Tibial nerve (tissue), 4 donors: ENCODE results near the gene RBM33. TPM values are rescaled to one million over a fixed set of nuclear protein-coding genes. Genes with fewer than 3 reads are reported as not detected.

Experiments
- DNase-seq, 2 donors: peaks; one replicate each; pipeline ENCODE4 v3.0.0-alpha.2; 2019; ENCODE audit warnings: low spot score in 2 of 2
- H3K27ac ChIP-seq, 4 donors: fragments of 200-600 bp; sonication (generic) in 3 of 4; one replicate each; pipeline ENCODE4 v1.5.1; 2017 to 2019; ENCODE audit warnings: mild to moderate bottlenecking in 1 of 4
- H3K27me3 ChIP-seq, 2 donors: fragments of 200-600 bp; sonication (generic) in 1 of 2; one replicate each; pipeline versions ENCODE4 v1.5.1 to v1.6.0; 2017 to 2019
- H3K36me3 ChIP-seq, 3 donors: fragments of 200-600 bp; sonication (generic); one replicate each; pipeline ENCODE4 v1.5.1; 2018 to 2019
- H3K4me1 ChIP-seq, 4 donors: fragments of 200-600 bp; sonication (generic) in 3 of 4; one replicate each; pipeline ENCODE4 v1.5.1; 2017 to 2019
- H3K4me3 ChIP-seq, 4 donors: fragments of 200-600 bp; sonication (generic) in 3 of 4; one replicate each; pipeline ENCODE4 v1.5.1; 2017 to 2019; ENCODE audit warnings: mild to moderate bottlenecking in 1 of 4, moderate library complexity in 1 of 4
- H3K9me3 ChIP-seq, 4 donors: fragments of 200-600 bp; sonication (generic) in 3 of 4; one replicate each; pipeline ENCODE4 v1.5.1; 2017 to 2019
- CTCF ChIP-seq, 5 experiments: fragments of 200-600 bp in 3 of 5; fragments of 450-650 bp in 2 of 5; sonication (generic) in 3 of 5; IDR thresholded peaks; one replicate each; pipeline ENCODE4 v1.5.1; 2016 to 2019; ENCODE audit warnings: antibody characterized with exemption in 5 of 5, mild to moderate bottlenecking in 3 of 5, moderate library complexity in 2 of 5
- EP300 ChIP-seq, 2 donors: sonication (generic); formaldehyde crosslinking; IDR thresholded peaks; one replicate each; pipeline ENCODE4 v1.6.1; 2017; ENCODE audit warnings: antibody characterized with exemption in 2 of 2, mild to moderate bottlenecking in 1 of 2
- POLR2A ChIP-seq, 2 donors: fragments of 450-650 bp; IDR thresholded peaks; one replicate each; pipeline ENCODE4 v1.6.1; 2017; ENCODE audit warnings: antibody characterized with exemption in 2 of 2, mild to moderate bottlenecking in 2 of 2, moderate library complexity in 2 of 2
- WGBS, 2 donors: methylation state at CpG; one replicate each; pipeline ENCODE4 v1.1.5; 2018; 5-methylcytosine and 5-hydroxymethylcytosine counted together
- total RNA-seq, 4 donors: library from RNA; depleted of rRNA; stranded (reverse); fragments of >200 nt; gene quantifications; one replicate each; pipeline ENCODE4 v1.1.0, GENCODE V29; 2016

The RBM33 gene
- total RNA-seq, 4 donors from 2014 or later, result 85.0 to 92.4 (median 88.3) TPM

GRCh38 chr7:155722118-155722517, 77.7 kb downstream of the RBM33 start:
- peaks cover 0 to 23% (median 0%) of the 10 kb centered on the region in 3 donors for H3K36me3 ChIP-seq
- WGBS, 2 donors, result 71 to 77% methylated on average over 2 of the region's 2 CpGs
- H3K4me1 ChIP-seq, result peaks cover 0 to 30% (median 4%) of the 10 kb centered on the region in 4 donors
- peak overlapping the region in 1 of 4 donors; percentile 47 for H3K27ac ChIP-seq
- TF ChIP-seq EP300 (IDR thresholded peaks at IDR 0.05), result no peak
- no peak for TF ChIP-seq CTCF (IDR thresholded peaks at IDR 0.05)
- no peak for TF ChIP-seq POLR2A (IDR thresholded peaks at IDR 0.05)
- H3K4me3 ChIP-seq, result no peak overlapping the region
- H3K9me3 ChIP-seq, result no peaks in the 10 kb centered on the region
- no peaks in the 10 kb centered on the region for H3K27me3 ChIP-seq
- no peak for DNase-seq

DNA sequence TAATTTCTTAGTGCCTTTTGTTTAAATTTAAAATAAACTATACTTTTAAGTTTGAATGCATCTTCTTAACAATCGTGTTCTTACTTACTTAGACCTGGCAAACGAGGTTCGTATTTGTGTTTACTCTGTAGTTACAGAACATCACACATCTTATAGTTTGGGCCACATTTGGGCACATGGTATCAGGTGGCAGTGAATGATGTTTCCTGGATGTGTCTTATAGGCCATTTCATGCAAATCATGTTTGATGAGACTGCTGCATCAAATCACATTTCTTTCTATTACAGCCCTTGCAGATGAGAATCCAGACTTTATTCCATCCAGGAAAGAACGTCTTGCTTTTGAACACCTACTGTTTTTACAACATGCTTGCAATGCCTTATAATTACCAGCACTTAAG, 78.5 kb downstream of the RBM33 start:
- 80 to 81% methylated on average over 4 of the region's 4 CpGs for WGBS, 2 donors
- TF ChIP-seq CTCF (IDR thresholded peaks at IDR 0.05) (no peak), EP300 (IDR thresholded peaks at IDR 0.05) (no peak), POLR2A (IDR thresholded peaks at IDR 0.05) (no peak)
- peaks cover 0 to 25% (median 4%) of the 10 kb centered on the region in 4 donors for H3K4me1 ChIP-seq

DNA sequence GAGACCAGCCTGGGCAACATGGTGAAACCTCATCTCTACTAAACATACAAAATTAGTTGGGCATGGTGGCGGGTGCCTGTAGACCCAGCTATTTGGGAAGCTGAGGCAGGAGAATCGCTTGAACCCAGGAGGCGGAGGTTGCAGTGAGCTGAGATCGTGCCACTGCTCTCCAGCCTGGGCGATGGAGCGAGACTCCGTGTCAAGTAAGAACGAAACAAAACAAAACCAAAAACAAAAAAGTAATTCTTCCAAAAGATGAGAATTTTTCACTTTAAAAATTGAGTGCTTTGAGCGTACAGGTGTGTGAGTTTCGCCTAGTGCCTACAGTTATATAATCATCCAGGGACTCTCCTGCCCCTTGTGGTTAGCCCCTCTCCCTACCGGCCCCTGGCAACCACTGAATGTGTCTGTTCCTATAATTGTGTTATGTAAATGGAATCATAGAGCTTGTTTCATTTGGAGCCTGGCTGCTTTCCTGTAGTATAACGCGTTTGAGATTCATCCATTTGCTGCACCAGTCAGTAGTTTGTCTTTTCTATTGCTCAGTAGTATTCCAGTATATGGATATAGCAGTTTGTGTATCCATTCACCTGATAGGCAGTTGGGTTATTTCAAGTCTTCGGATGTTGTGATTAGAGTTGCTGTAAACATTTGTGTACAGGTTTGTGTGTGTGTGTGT, 80.0 kb downstream of the RBM33 start:
- WGBS, 2 donors, result 93 to 96% methylated on average over 14 of the region's 14 CpGs
- peaks cover 0 to 30% (median 7%) of the 10 kb centered on the region in 4 donors for H3K4me1 ChIP-seq
- H3K27me3 ChIP-seq, result no peaks in the 10 kb centered on the region
- peaks cover 0 to 30% (median 0%) of the 10 kb centered on the region in 3 donors for H3K36me3 ChIP-seq
- no peak overlapping the region for H3K4me3 ChIP-seq
- H3K27ac ChIP-seq, result no peak overlapping the region
- DNase-seq, result no peak
- no peaks in the 10 kb centered on the region for H3K9me3 ChIP-seq
- no peak for TF ChIP-seq POLR2A (IDR thresholded peaks at IDR 0.05)
- no peak for TF ChIP-seq CTCF (IDR thresholded peaks at IDR 0.05)
- TF ChIP-seq EP300 (IDR thresholded peaks at IDR 0.05), result no peak

More for the DNA sequence above, 78.5 kb downstream of the RBM33 start:
- Histone ChIP-seq H3K4me3 (no peak overlapping the region), H3K27me3 (no peaks in the 10 kb centered on the region), H3K27ac (no peak overlapping the region), H3K36me3 (peaks cover 0 to 27% (median 0%) of the 10 kb centered on the region in 3 donors), H3K9me3 (no peaks in the 10 kb centered on the region)
- DNase-seq, result no peak

GRCh38 chr7:155725006-155725355, 80.5 kb downstream of the RBM33 start:
- TF ChIP-seq POLR2A (IDR thresholded peaks at IDR 0.05), result no peak
- no peak for TF ChIP-seq CTCF (IDR thresholded peaks at IDR 0.05)
- no peak for TF ChIP-seq EP300 (IDR thresholded peaks at IDR 0.05)
- H3K9me3 ChIP-seq, result no peaks in the 10 kb centered on the region
- no peak overlapping the region for H3K4me3 ChIP-seq
- WGBS, 2 donors, result 74 to 84% methylated on average over 2 of the region's 2 CpGs
- H3K27me3 ChIP-seq, result no peaks in the 10 kb centered on the region
- no peak for DNase-seq
- peaks cover 0 to 33% (median 8%) of the 10 kb centered on the region in 4 donors for H3K4me1 ChIP-seq
- H3K27ac ChIP-seq, result no peak overlapping the region
- peaks cover 0 to 32% (median 0%) of the 10 kb centered on the region in 3 donors for H3K36me3 ChIP-seq

DNA sequence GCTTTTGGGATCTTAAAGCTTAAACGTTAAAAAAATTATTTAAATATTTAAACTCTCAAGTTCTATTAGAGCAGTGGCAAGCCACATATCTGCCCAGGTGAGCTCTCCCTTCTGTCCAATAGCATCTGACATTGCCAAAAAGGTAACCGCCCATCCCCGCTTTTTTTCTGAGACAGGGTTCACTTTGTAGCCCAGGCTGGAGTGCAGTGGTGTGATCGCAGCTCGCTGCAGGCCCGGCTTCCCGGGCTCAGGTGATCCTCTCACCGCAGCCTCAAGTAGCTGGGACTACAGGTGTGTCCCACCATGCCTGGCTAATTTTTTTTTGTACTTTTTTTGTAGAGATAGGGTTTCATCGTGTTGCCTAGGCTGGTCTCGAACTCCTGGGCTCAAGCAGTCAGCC, 83.2 kb downstream of the RBM33 start:
- peaks cover 0 to 28% (median 8%) of the 10 kb centered on the region in 4 donors for H3K4me1 ChIP-seq
- peaks cover 0 to 48% (median 0%) of the 10 kb centered on the region in 3 donors for H3K36me3 ChIP-seq
- 95% methylated on average over 10 of the region's 10 CpGs for WGBS, 2 donors
- H3K27ac ChIP-seq, result no peak overlapping the region
- TF ChIP-seq CTCF (IDR thresholded peaks at IDR 0.05) (no peak), POLR2A (IDR thresholded peaks at IDR 0.05) (no peak), EP300 (IDR thresholded peaks at IDR 0.05) (no peak)
- H3K9me3 ChIP-seq, result no peaks in the 10 kb centered on the region
- no peak overlapping the region for H3K4me3 ChIP-seq
- H3K27me3 ChIP-seq, result no peaks in the 10 kb centered on the region
- DNase-seq, result no peak
